Aorta (tissue), 5 donors: ENCODE data around the gene PON1. TPM values are rescaled to one million over a fixed set of nuclear protein-coding genes. Genes with fewer than 3 reads are reported as not detected.

Source experiments
- ATAC-seq: fragments of 200-7000 bp; cut with Tn5 transposase; one replicate; pipeline ENCODE4 v1.9.1; 2022; ENCODE audit warnings: moderate library complexity; ENCODE audit not compliant: low FRiP score
- DNase-seq, 2 donors: peaks; one replicate each; pipeline ENCODE4 v3.0.0-alpha.2; 2020
- H3K27ac ChIP-seq, 2 donors: one replicate each; pipeline ENCODE4 v1.5.1; 2013; ENCODE audit warnings: low read length in 2 of 2, mild to moderate bottlenecking in 2 of 2, moderate library complexity in 2 of 2, control low read depth in 1 of 2, inconsistent platforms in 1 of 2, low read depth in 1 of 2
- H3K27me3 ChIP-seq, 2 donors: one replicate each; pipeline ENCODE4 v1.6.1; 2013; ENCODE audit warnings: control low read depth in 1 of 2, low read length in 1 of 2, mild to moderate bottlenecking in 1 of 2, moderate library complexity in 1 of 2; ENCODE audit not compliant: insufficient read depth in 2 of 2, control insufficient read depth in 1 of 2
- H3K36me3 ChIP-seq, 2 donors: one replicate each; pipeline ENCODE4 v1.6.1; 2013; ENCODE audit warnings: control low read depth in 1 of 2, low read length in 1 of 2, mild to moderate bottlenecking in 1 of 2; ENCODE audit not compliant: insufficient read depth in 2 of 2, control insufficient read depth in 1 of 2
- H3K4me1 ChIP-seq, 2 donors: one replicate each; pipeline ENCODE4 v1.6.1; 2013; ENCODE audit warnings: low read length in 2 of 2, control low read depth in 1 of 2, mild to moderate bottlenecking in 1 of 2, moderate library complexity in 1 of 2; ENCODE audit not compliant: insufficient read depth in 2 of 2, control insufficient read depth in 1 of 2
- H3K4me3 ChIP-seq, 2 donors: one replicate each; pipeline ENCODE4 v1.5.1; 2013; ENCODE audit warnings: low read length in 2 of 2, control low read depth in 1 of 2, mild to moderate bottlenecking in 1 of 2
- H3K9me3 ChIP-seq: one replicate; pipeline ENCODE4 v1.6.1; 2013; ENCODE audit warnings: mild to moderate bottlenecking, low read length; ENCODE audit not compliant: control insufficient read depth
- WGBS, 2 donors: extraction: QIAGEN DNeasy Blood & Tissue Kit; methylation state at CpG; one replicate each; pipeline ENCODE4 v1.1.7; 2013; 5-methylcytosine and 5-hydroxymethylcytosine counted together
- intact Hi-C, 2 donors: fragments of 100-400 bp; cut with DNase I; formaldehyde crosslinking; loops; one replicate each; pipeline versions ENCODE4 v1.14.2 to v1.15.0; 2022
- polyA plus RNA-seq, 2 donors: library from polyadenylated mRNA; stranded (reverse); fragments of 200-250 nt; gene quantifications; one replicate each; pipeline ENCODE4 v1.2.3, GENCODE V29; 2013
- total RNA-seq, 2 donors: library from RNA; stranded (reverse); fragmentation: NEBNext Ultra II Directional; extraction: Animal tissue kit (Norgen Biotek cat#: 25700); gene quantifications; one replicate each; pipeline ENCODE4 v1.2.1, GENCODE V29; 2021
- donor health status: healthy with polysubstance abuse.
- donor health status: Bipolar disorder and iron deficiency.
- donor health status: DM: no; HTN: no; CAD: no.
- donor health status: DM: no; HTN: no; CAD: no.
- donor health status: DM: yes; HTN: yes; CAD: no.

PON1 gene
- total and polyA plus RNA-seq, 4 donors = not detected

GRCh38 chr7:95321720-95322119 lies 2.6 kb downstream of the PON1 start:
- WGBS, 2 donors = 58 to 62% methylated on average over 1 of the region's 1 CpG
- no peaks in the 10 kb centered on the region for H3K36me3 ChIP-seq
- H3K27me3 ChIP-seq = no peaks in the 10 kb centered on the region
- DNase-seq = no peak
- ATAC-seq = no peak
- no peaks in the 10 kb centered on the region for H3K4me1 ChIP-seq
- H3K4me3 ChIP-seq = no peak overlapping the region
- H3K27ac ChIP-seq = no peak overlapping the region
- H3K9me3 ChIP-seq = no peaks in the 10 kb centered on the region
- intact Hi-C loops = no loop called here

DNA sequence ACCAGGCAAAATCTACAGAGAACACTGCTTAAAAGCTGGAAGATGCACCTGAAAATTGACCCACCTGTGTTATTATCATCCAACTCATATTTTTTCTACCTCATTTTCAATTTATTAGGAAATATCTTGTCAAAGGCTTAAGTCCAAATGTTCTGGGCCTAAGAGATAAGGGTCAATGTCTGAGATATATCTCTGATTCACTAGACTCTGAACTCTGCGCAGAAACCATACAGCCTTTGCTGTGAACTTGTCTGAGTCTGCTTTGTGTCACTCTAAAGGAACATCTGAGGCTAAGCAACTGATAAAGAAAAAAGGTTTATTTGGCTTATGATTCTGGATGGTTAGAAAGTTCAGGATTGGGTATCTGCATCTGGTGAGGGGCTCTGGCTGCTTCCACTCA lies 3.7 kb downstream of the PON1 start:
- DNase-seq = no peak
- no peak for ATAC-seq
- no peaks in the 10 kb centered on the region for H3K4me1 ChIP-seq
- H3K36me3 ChIP-seq = no peaks in the 10 kb centered on the region
- no peak overlapping the region for H3K27ac ChIP-seq
- H3K9me3 ChIP-seq = no peaks in the 10 kb centered on the region
- H3K27me3 ChIP-seq = no peaks in the 10 kb centered on the region
- WGBS, 2 donors = 98 to 100% methylated on average over 1 of the region's 1 CpG
- intact Hi-C loops = no loop called here
- no peak overlapping the region for H3K4me3 ChIP-seq

GRCh38 chr7:95319570-95319969 lies 4.8 kb downstream of the PON1 start:
- no peaks in the 10 kb centered on the region for H3K9me3 ChIP-seq
- H3K4me3 ChIP-seq = no peak overlapping the region
- DNase-seq (no peak), ATAC-seq (no peak)
- no peaks in the 10 kb centered on the region for H3K4me1 ChIP-seq
- no peak overlapping the region for H3K27ac ChIP-seq
- H3K36me3 ChIP-seq = no peaks in the 10 kb centered on the region
- H3K27me3 ChIP-seq = no peaks in the 10 kb centered on the region
- 97% methylated on average over 1 of the region's 1 CpG for WGBS, 2 donors
- intact Hi-C loops = no loop called here

- Histone ChIP-seq H3K27me3 (no peaks in the 10 kb centered on the region), H3K9me3 (no peaks in the 10 kb centered on the region), H3K27ac (no peak overlapping the region), H3K4me1 (no peaks in the 10 kb centered on the region), H3K4me3 (no peak overlapping the region), H3K36me3 (no peaks in the 10 kb centered on the region)
- intact Hi-C loops = no loop called here
- DNase-seq (no peak), ATAC-seq (no peak)
- 86 to 87% methylated on average over 8 of the region's 8 CpGs for WGBS, 2 donors
Measured at GRCh38 chr7:95318501-95319100, 5.7 kb downstream of the PON1 start.

GRCh38 chr7:95317966-95318365 lies 6.4 kb downstream of the PON1 start:
- no peak overlapping the region for H3K27ac ChIP-seq
- DNase-seq (no peak), ATAC-seq (no peak)
- no peak overlapping the region for H3K4me3 ChIP-seq
- 67 to 70% methylated on average over 3 of the region's 3 CpGs for WGBS, 2 donors
- no peaks in the 10 kb centered on the region for H3K9me3 ChIP-seq
- H3K36me3 ChIP-seq = no peaks in the 10 kb centered on the region
- H3K27me3 ChIP-seq = no peaks in the 10 kb centered on the region
- no peaks in the 10 kb centered on the region for H3K4me1 ChIP-seq
- intact Hi-C loops = no loop called here

GRCh38 chr7:95317546-95317945 lies 6.8 kb downstream of the PON1 start:
- WGBS, 2 donors = 42 to 46% methylated on average over 2 of the region's 2 CpGs

GRCh38 chr7:95316588-95316987 lies 7.7 kb downstream of the PON1 start:
- Histone ChIP-seq H3K27ac (no peak overlapping the region), H3K4me3 (no peak overlapping the region), H3K4me1 (no peaks in the 10 kb centered on the region), H3K27me3 (no peaks in the 10 kb centered on the region), H3K36me3 (no peaks in the 10 kb centered on the region), H3K9me3 (no peaks in the 10 kb centered on the region)
- intact Hi-C loops = no loop called here
- no peak for ATAC-seq
- WGBS, 2 donors = 69 to 73% methylated on average over 2 of the region's 2 CpGs
- no peak for DNase-seq

More at GRCh38 chr7:95317546-95317945, 6.8 kb downstream of the PON1 start:
- Histone ChIP-seq H3K27me3 (no peaks in the 10 kb centered on the region), H3K4me3 (no peak overlapping the region), H3K36me3 (no peaks in the 10 kb centered on the region), H3K9me3 (no peaks in the 10 kb centered on the region), H3K27ac (no peak overlapping the region), H3K4me1 (no peaks in the 10 kb centered on the region)
- intact Hi-C loops = no loop called here
- DNase-seq (no peak), ATAC-seq (no peak)

DNA sequence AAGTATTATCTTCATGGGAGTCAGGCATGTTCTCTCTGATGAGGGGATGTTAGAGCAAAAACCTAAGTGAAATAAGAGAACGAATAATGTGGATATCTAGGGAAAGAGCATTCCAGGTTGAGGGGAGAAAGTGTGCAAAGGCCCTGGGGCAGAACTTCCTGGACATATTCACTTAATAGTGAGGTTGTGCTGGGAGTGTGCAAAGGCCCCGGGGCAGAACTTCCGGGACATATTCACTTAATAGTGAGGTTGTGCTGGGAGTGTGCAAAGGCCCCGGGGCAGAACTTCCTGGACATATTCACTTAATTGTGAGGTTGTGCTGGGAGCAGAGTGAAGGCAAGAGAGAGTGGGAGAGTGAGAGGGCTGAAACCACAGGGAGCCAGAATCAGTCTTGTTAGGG lies 11.8 kb downstream of the PON1 start:
- Histone ChIP-seq H3K9me3 (no peaks in the 10 kb centered on the region), H3K36me3 (no peaks in the 10 kb centered on the region), H3K4me1 (no peaks in the 10 kb centered on the region), H3K27me3 (no peaks in the 10 kb centered on the region), H3K27ac (no peak overlapping the region), H3K4me3 (no peak overlapping the region)
- ATAC-seq (no peak), DNase-seq (no peak)
- intact Hi-C loops = no loop called here
- WGBS, 2 donors = 92 to 97% methylated on average over 4 of the region's 4 CpGs

DNA sequence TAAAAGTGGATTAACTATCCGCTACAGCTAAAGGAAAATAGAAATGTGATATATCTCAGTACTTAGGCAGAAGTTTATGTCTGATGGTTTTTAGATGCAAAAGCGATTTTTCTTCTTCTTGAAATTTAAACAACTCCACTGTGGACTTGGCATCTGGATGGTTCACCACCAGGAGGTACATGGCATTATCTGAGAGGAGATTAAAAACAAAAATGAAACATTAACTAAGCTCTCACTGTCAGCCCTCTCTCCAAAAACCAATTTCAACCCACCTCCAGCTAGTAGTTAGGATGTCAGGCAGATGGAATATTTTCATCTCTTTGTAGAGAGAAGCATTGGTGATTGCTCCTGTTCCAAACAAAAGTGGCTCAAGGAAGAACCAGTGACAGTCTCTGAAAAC lies 12.9 kb downstream of the PON1 start:
- intact Hi-C loops = no loop called here
- ATAC-seq = no peak
- Histone ChIP-seq H3K4me1 (no peaks in the 10 kb centered on the region), H3K36me3 (no peaks in the 10 kb centered on the region), H3K27ac (no peak overlapping the region), H3K9me3 (no peaks in the 10 kb centered on the region), H3K27me3 (no peaks in the 10 kb centered on the region), H3K4me3 (no peak overlapping the region)
- WGBS, 2 donors = 91 to 94% methylated on average over 2 of the region's 2 CpGs
- DNase-seq = no peak
